ENCODE results near the gene NOTCH3.

- TF ChIP-seq POLR2AphosphoS5 (IDR thresholded peaks at IDR 0.05) (no peak), POLR2A (IDR thresholded peaks at IDR 0.05) (no peak)
These were observed 15.6 kb upstream of the NOTCH3 start for GRCh38 chr19:15216363-15216762.
